OCI-LY7 (cell line): ENCODE data around the gene UTP20.

Experiments
- EZH2phosphoT487 ChIP-seq: fragments of 200-600 bp; sonication (generic); IDR thresholded peaks from 2 replicates; pipeline ENCODE4 v1.6.1; 2018; ENCODE audit warnings: low read depth, borderline replicate concordance, mild to moderate bottlenecking, mixed run types, antibody characterized with exemption, low read length, moderate library complexity, mixed read lengths
- TF ChIP-seq, protein P1 (sequence below): fragments of 200-600 bp; sonication (generic); conservative IDR thresholded peaks from 2 replicates; pipeline ENCODE4 v1.5.1; 2014; ENCODE audit warnings: mild to moderate bottlenecking, antibody characterized with exemption, low read length, moderate library complexity, mixed read lengths

- TF ChIP-seq, protein P1, sequence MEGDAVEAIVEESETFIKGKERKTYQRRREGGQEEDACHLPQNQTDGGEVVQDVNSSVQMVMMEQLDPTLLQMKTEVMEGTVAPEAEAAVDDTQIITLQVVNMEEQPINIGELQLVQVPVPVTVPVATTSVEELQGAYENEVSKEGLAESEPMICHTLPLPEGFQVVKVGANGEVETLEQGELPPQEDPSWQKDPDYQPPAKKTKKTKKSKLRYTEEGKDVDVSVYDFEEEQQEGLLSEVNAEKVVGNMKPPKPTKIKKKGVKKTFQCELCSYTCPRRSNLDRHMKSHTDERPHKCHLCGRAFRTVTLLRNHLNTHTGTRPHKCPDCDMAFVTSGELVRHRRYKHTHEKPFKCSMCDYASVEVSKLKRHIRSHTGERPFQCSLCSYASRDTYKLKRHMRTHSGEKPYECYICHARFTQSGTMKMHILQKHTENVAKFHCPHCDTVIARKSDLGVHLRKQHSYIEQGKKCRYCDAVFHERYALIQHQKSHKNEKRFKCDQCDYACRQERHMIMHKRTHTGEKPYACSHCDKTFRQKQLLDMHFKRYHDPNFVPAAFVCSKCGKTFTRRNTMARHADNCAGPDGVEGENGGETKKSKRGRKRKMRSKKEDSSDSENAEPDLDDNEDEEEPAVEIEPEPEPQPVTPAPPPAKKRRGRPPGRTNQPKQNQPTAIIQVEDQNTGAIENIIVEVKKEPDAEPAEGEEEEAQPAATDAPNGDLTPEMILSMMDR: no peak
- no peak for TF ChIP-seq EZH2phosphoT487
Observed at GRCh38 chr12:101327546-101327945, 47.6 kb downstream of the UTP20 start.
